Rectal smooth muscle tissue (tissue), 1 donor: ENCODE results near the gene SYCE1.
"Not testable (repeated sequence)": the region's sequence is repeated elsewhere in the genome, so short reads cannot be mapped to it uniquely, and the experiment has no call there.

Source experiments
- H3K27ac ChIP-seq: one replicate; pipeline ENCODE4 v1.7.0; 2013; ENCODE audit warnings: low read depth, low read length, inconsistent platforms
- H3K27me3 ChIP-seq: one replicate; pipeline ENCODE4 v1.7.0; 2013; ENCODE audit warnings: low read length; ENCODE audit not compliant: control insufficient read depth, insufficient read depth
- H3K36me3 ChIP-seq: one replicate; pipeline ENCODE4 v1.7.0; 2013; ENCODE audit warnings: low read length; ENCODE audit not compliant: control insufficient read depth, insufficient read depth
- H3K4me1 ChIP-seq: one replicate; pipeline ENCODE4 v1.7.0; 2013; ENCODE audit warnings: low read length; ENCODE audit not compliant: control insufficient read depth, insufficient read depth
- H3K4me3 ChIP-seq: one replicate; pipeline ENCODE4 v1.7.0; 2013; ENCODE audit warnings: low read length
- H3K9ac ChIP-seq: one replicate; pipeline ENCODE4 v1.7.0; 2013; ENCODE audit warnings: low read length

Gene SYCE1

GRCh38 chr10:133525444-133525843, 39.9 kb downstream of the SYCE1 start:
- peaks cover 4% of the 10 kb centered on the region for H3K27me3 ChIP-seq
- H3K36me3 ChIP-seq, result no peaks in the 10 kb centered on the region
- no peaks in the 10 kb centered on the region for H3K4me1 ChIP-seq
- no peak overlapping the region for H3K9ac ChIP-seq
- no peak overlapping the region for H3K27ac ChIP-seq
- H3K4me3 ChIP-seq, result no peak overlapping the region

DNA sequence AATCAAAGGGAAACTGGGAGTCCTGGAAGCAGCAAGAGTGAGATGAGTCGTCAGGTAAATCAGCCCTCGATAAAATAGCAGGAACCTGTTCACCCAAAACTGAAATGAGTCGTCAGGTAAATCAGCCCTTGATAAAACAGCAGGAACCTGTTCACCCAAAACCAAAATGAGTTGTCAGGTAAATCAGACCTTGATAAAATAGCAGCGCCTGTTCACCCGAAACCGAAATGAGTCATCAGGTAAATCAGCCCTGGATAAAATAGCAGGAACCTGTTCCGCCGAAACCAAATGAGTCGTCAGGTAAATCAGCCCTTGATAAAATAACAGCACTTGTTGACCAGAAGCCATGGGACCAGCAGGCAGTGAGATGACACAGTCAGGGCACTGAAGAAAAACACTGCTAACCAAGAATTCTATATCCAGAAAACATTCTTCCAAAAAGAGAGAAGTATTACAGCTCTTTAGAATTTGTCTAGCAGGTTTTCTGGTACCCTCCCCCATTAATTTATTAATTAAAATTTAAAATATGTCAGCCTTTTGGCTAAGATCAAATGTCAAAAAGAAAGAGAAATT, 41.7 kb downstream of the SYCE1 start:
- no peaks in the 10 kb centered on the region for H3K27me3 ChIP-seq
- H3K36me3 ChIP-seq, result no peaks in the 10 kb centered on the region
- H3K4me1 ChIP-seq, result no peaks in the 10 kb centered on the region
- no peak overlapping the region for H3K4me3 ChIP-seq
- H3K27ac ChIP-seq, result no peak overlapping the region
- no peak overlapping the region for H3K9ac ChIP-seq

DNA sequence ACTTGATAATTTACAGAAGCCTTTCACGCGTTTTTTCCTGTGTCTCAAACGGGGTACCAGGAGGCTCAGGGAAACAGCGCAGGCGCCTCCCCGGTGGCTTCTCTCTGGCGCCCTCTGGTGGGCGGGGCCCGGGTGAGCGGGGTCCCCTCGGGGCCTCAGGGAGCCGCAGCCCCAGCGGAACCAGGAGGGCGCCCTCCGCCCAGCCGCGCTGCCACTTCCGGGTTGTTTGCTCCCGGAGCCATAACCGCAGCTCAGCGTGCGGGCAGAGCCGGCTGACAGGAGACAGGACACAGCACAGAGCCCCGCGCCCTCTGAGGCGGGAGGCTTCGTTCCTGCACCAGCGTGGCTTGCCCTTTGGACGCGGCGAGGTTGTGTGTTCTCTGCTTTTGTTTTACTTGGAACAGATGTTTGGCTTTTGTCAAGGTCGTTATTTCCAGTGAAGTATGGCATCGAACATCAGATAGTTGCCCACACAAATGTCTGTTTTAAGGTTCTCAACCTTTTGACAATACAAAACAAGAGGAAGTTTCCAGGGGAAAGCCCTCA, 45.1 kb downstream of the SYCE1 start:
- peak overlapping the region; percentile 68 for H3K4me3 ChIP-seq
- no peaks in the 10 kb centered on the region for H3K27me3 ChIP-seq
- H3K36me3 ChIP-seq, result no peaks in the 10 kb centered on the region
- no peak overlapping the region for H3K9ac ChIP-seq
- H3K4me1 ChIP-seq, result no peaks in the 10 kb centered on the region
- peak overlapping the region; percentile 24 for H3K27ac ChIP-seq

GRCh38 chr10:133518517-133518916, 46.9 kb downstream of the SYCE1 start:
- not testable (repeated sequence) for H3K36me3 ChIP-seq, H3K4me3 ChIP-seq, H3K27ac ChIP-seq, H3K9ac ChIP-seq, H3K4me1 ChIP-seq, H3K27me3 ChIP-seq

- Histone ChIP-seq H3K4me1 (no peaks in the 10 kb centered on the region), H3K36me3 (no peaks in the 10 kb centered on the region), H3K9ac (no peak overlapping the region), H3K27ac (no peak overlapping the region), H3K4me3 (no peak overlapping the region), H3K27me3 (no peaks in the 10 kb centered on the region)
Observed at GRCh38 chr10:133516057-133516456, 49.3 kb downstream of the SYCE1 start.

DNA sequence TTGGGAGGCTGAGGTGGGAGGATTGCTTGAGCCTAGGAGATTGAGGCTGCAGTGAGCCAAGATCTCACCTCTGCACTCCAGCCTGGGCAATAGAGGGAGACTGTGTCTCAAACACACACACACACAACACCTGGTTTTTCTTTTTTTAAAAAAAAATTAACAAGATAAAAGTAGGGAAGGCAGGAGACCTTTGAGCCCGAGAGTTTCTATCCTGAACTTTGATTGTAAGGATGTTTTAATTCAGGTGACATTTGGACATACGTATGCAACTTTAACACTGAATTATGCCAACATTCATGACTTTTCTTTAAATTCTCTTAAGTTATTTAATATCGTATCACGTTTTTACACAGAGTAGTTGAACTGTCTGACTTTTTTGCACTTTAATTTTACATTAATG, 49.9 kb downstream of the SYCE1 start:
- Histone ChIP-seq H3K9ac (no peak overlapping the region), H3K27me3 (no peaks in the 10 kb centered on the region), H3K4me3 (no peak overlapping the region), H3K36me3 (no peaks in the 10 kb centered on the region), H3K27ac (no peak overlapping the region), H3K4me1 (no peaks in the 10 kb centered on the region)

- Histone ChIP-seq H3K27me3 (no peaks in the 10 kb centered on the region), H3K36me3 (no peaks in the 10 kb centered on the region), H3K4me1 (no peaks in the 10 kb centered on the region), H3K9ac (no peak overlapping the region), H3K4me3 (no peak overlapping the region), H3K27ac (no peak overlapping the region)
Observed at GRCh38 chr10:133511907-133512528, 53.4 kb downstream of the SYCE1 start.

- Histone ChIP-seq H3K4me3 (no peak overlapping the region), H3K27ac (no peak overlapping the region), H3K4me1 (no peaks in the 10 kb centered on the region), H3K27me3 (no peaks in the 10 kb centered on the region), H3K36me3 (no peaks in the 10 kb centered on the region), H3K9ac (no peak overlapping the region)
Observed at GRCh38 chr10:133511408-133511807, 54.0 kb downstream of the SYCE1 start.

- Histone ChIP-seq H3K27ac (no peak overlapping the region), H3K4me1 (no peaks in the 10 kb centered on the region), H3K4me3 (no peak overlapping the region), H3K9ac (no peak overlapping the region), H3K27me3 (no peaks in the 10 kb centered on the region), H3K36me3 (no peaks in the 10 kb centered on the region)
Observed at GRCh38 chr10:133509700-133510099, 55.7 kb downstream of the SYCE1 start.
